ENCODE results near the gene LHPP. TPM values are rescaled to one million over a fixed set of nuclear protein-coding genes. Genes with fewer than 3 reads are reported as not detected.

Gene LHPP
- total and polyA plus RNA-seq, 10 donors, result 16.8 to 36.8 (median 23.5) TPM

- H3K9me3 ChIP-seq, result peaks cover 0 to 9% (median 7%) of the 10 kb centered on the region in 8 donors
- H3K27ac ChIP-seq, result no peak overlapping the region
- intact Hi-C loops (cut with DNase I; ENCODE audit: low total_unique reads), result no loop called here
- H3K4me3 ChIP-seq, result no peak overlapping the region
- no peaks in the 10 kb centered on the region for H3K27me3 ChIP-seq (replicated peaks in 1 of 7)
- DNase-seq, result peak; percentile 64
- TF ChIP-seq POLR2A (IDR thresholded peaks at IDR 0.05) (no peak), POLR2AphosphoS5 (IDR thresholded peaks at IDR 0.05) (no peak), CTCF (IDR thresholded peaks at IDR 0.05 in 8 of 11, conservative IDR thresholded peaks at IDR 0.05 in 3 of 11) (no peak)
- peaks cover 0 to 42% (median 0%) of the 10 kb centered on the region in 6 donors for H3K36me3 ChIP-seq
- peaks cover 0 to 19% (median 9%) of the 10 kb centered on the region in 6 donors for H3K4me1 ChIP-seq
- WGBS, 5 donors, result 92 to 96% (median 95%) methylated on average over 13 to 14 of the region's 14 CpGs
These were observed 34.5 kb downstream of the LHPP start for GRCh38 chr10:124496150-124496549.

- 89 to 98% (median 95%) methylated on average over 20 to 24 of the region's 24 CpGs for WGBS, 5 donors
- H3K36me3 ChIP-seq, result peaks cover 0 to 40% (median 0%) of the 10 kb centered on the region in 6 donors
These were observed 35.0 kb downstream of the LHPP start for GRCh38 chr10:124496620-124497019.

DNA sequence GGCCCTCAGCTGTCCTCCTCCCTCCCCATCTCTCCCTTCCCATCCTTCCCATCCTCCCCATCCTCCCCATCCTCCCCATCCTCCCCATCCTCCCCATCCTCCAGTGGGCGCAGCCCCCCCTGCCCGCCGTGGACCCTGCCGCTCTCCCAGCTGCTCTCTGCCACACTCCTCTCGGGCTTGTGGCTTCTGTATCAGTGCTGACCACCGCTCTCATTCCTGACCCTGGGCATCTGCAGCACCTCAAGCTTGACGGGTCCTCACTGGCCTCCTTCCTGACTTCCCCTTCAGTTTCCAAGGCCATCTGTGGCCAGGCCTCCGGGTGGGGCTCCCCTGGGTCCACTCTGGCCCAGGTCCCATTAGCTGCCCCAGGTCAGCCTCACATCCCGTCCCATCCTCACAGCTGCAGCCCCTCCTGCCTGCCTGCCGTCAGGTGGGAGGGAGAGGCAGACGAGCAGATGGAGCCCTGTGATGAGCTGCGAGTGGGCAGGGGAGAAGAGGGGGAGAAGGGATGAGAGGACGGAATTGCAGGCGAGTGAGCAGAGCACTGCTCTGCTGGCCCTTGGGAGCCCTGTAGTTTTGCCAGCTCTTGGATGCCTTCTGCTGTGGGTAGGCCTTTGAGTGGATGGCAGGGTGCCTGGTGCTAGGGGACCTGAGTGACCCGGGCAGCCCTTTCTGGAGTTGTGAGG lies 35.7 kb downstream of the LHPP start:
- Histone ChIP-seq H3K27me3 (replicated peaks in 1 of 7) (no peaks in the 10 kb centered on the region), H3K4me1 (peaks cover 0 to 19% (median 9%) of the 10 kb centered on the region in 6 donors), H3K36me3 (peaks cover 0 to 40% (median 0%) of the 10 kb centered on the region in 6 donors), H3K4me3 (no peak overlapping the region), H3K9me3 (peaks cover 0 to 10% (median 7%) of the 10 kb centered on the region in 8 donors), H3K27ac (no peak overlapping the region)
- TF ChIP-seq POLR2A (IDR thresholded peaks at IDR 0.05), result no peak
- TF ChIP-seq POLR2AphosphoS5 (IDR thresholded peaks at IDR 0.05), result no peak
- no peak for TF ChIP-seq CTCF (IDR thresholded peaks at IDR 0.05 in 8 of 11, conservative IDR thresholded peaks at IDR 0.05 in 3 of 11)
- intact Hi-C loops (cut with DNase I; ENCODE audit: low total_unique reads), result no loop called here
- WGBS, 5 donors, result 80 to 86% (median 86%) methylated on average over 14 to 15 of the region's 15 CpGs
- no peak for DNase-seq

More at GRCh38 chr10:124496620-124497019, 35.0 kb downstream of the LHPP start:
- Histone ChIP-seq H3K4me1 (peaks cover 0 to 19% (median 9%) of the 10 kb centered on the region in 6 donors), H3K9me3 (peaks cover 0 to 10% (median 7%) of the 10 kb centered on the region in 8 donors), H3K27ac (no peak overlapping the region), H3K27me3 (replicated peaks in 1 of 7) (no peaks in the 10 kb centered on the region), H3K4me3 (no peak overlapping the region)
- peak; percentile 59 for DNase-seq
- intact Hi-C loops (cut with DNase I; ENCODE audit: low total_unique reads), result no loop called here
- no peak for TF ChIP-seq POLR2A (IDR thresholded peaks at IDR 0.05)
- no peak for TF ChIP-seq CTCF (IDR thresholded peaks at IDR 0.05 in 8 of 11, conservative IDR thresholded peaks at IDR 0.05 in 3 of 11)
- no peak for TF ChIP-seq POLR2AphosphoS5 (IDR thresholded peaks at IDR 0.05)

DNA sequence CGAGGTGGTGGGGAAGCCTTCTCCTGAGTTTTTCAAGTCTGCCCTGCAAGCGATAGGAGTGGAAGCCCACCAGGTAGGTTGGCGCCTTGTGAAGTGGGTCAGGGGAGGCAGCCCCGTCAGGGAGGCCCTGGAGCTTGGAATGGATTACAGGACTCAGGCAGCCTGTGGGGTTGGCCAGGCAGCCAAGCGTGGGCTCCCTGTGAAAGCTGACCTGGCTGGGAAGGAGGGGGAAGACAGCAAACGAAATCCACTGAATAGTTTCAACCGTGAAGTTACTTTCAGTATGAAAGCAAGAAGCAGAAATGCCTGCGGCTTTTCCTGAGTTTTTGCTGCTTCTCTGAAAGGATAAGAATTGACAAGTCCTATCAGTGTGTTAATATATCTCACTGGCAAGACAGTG lies 36.4 kb downstream of the LHPP start:
- 89 to 97% (median 93%) methylated on average over 8 of the region's 8 CpGs for WGBS, 5 donors
- Histone ChIP-seq H3K36me3 (peaks cover 0 to 40% (median 0%) of the 10 kb centered on the region in 6 donors), H3K27ac (no peak overlapping the region), H3K9me3 (peaks cover 0 to 10% (median 7%) of the 10 kb centered on the region in 8 donors), H3K27me3 (replicated peaks in 1 of 7) (no peaks in the 10 kb centered on the region), H3K4me3 (no peak overlapping the region), H3K4me1 (peaks cover 0 to 19% (median 8%) of the 10 kb centered on the region in 6 donors)
- TF ChIP-seq POLR2A (IDR thresholded peaks at IDR 0.05) (no peak), POLR2AphosphoS5 (IDR thresholded peaks at IDR 0.05) (no peak), CTCF (IDR thresholded peaks at IDR 0.05 in 8 of 11, conservative IDR thresholded peaks at IDR 0.05 in 3 of 11) (no peak)
- no peak for DNase-seq
- intact Hi-C loops (cut with DNase I; ENCODE audit: low total_unique reads), result no loop called here

Data from spleen (tissue), 11 donors.